ENCODE data around the gene CLSTN2. TPM values are rescaled to one million over a fixed set of nuclear protein-coding genes. Genes with fewer than 3 reads are reported as not detected.

The CLSTN2 gene
- total and polyA plus RNA-seq, 2 experiments from 2014 or later = 3.5 to 7.0 TPM

DNA sequence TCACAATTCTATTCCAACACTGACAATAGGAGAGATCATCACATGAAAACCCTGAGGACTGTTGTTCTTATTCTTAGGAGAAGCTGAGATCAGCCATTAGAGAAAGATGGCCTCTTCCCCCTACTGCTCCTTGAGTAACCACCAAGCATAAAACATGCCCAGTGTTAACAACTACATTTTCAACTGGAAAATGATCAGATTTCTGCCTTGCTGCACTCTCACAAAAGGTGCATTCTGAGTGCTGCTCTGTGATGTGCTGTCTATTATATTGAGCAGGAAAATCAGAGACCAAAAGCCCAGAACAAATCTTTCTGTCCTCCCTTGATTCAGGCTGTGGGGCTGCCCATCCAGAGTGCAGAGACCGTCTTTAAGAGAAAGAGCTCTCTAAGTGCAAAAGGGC lies 438.2 kb downstream of the CLSTN2 start:
- Histone ChIP-seq H3K4me1 (ENCODE audit: low read depth) (peaks cover 7% of the 10 kb centered on the region), H3K4me3 (no peak overlapping the region), H3K36me3 (no peaks in the 10 kb centered on the region), H3K27ac (no peak overlapping the region), H3K27me3 (no peaks in the 10 kb centered on the region), H3K9me3 (ENCODE audit: low read depth) (no peaks in the 10 kb centered on the region)
- no peak for DNase-seq (ENCODE audit: low read depth in 1 of 2, low spot score in 1 of 2)
- TF ChIP-seq CTCF (IDR thresholded peaks at IDR 0.05; ENCODE audit: low read depth, low read length) = no peak

GRCh38 chr3:140375002-140375401 lies 440.0 kb downstream of the CLSTN2 start:
- no peak for DNase-seq (ENCODE audit: low read depth in 1 of 2, low spot score in 1 of 2)
- Histone ChIP-seq H3K36me3 (no peaks in the 10 kb centered on the region), H3K4me1 (ENCODE audit: low read depth) (peaks cover 7% of the 10 kb centered on the region), H3K9me3 (ENCODE audit: low read depth) (no peaks in the 10 kb centered on the region), H3K27ac (no peak overlapping the region), H3K27me3 (no peaks in the 10 kb centered on the region), H3K4me3 (no peak overlapping the region)
- no peak for TF ChIP-seq CTCF (IDR thresholded peaks at IDR 0.05; ENCODE audit: low read depth, low read length)

DNA sequence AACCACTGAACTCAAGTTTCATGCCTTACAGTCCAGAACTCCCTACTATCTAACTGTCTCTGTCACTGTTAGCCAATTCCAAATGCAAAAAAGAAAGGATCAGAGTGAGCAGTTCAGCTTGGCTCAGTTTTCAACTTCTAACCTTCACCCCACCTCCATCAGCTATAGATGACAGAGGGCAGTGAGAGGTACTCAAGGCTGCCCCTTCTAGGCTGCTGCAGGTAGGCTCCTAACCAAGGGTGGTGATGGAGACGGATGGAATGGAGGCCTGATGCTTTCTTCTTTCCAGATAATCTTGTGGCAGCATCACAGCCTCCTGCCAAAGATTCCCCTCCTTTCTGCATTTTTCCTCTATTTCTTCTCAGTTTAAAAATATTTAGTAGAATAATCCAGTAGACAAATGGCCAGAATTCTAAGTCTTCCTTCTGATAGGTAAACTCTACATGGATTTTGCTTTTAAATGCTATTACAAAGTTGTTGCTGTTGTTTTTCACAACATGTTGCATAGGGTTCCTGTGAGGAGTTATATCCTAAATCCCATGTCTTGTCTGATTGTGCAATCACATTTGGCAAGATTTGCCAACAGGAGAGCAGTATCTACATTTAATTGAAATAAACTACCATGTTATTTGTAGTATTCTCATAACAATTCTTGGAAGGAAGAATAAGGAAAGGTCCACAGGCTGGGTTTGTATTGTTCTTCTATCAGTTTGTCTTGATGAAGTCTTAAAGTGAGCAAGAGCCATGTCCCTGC lies 441.3 kb downstream of the CLSTN2 start:
- H3K4me3 ChIP-seq = no peak overlapping the region

DNA sequence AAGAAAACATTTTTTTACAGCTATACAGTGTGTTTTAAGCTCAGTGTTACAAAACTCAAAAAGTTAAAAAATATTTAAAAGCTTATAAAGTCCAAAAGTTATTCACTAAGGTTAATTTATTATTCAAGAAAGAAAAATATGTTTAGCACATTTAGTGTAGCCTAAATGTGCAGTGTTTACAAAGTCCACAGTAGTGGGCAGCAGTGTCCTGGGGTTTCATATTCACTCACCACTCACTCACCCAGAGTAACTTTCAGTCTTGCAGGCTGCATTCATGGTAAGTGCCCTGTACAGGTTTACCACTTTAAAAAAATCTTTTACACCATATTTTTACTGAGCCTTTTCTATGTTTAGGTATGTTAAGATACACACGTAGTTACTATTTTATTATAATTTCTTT lies 442.7 kb downstream of the CLSTN2 start:
- H3K4me1 ChIP-seq (ENCODE audit: low read depth) = peaks cover 7% of the 10 kb centered on the region
- H3K36me3 ChIP-seq = no peaks in the 10 kb centered on the region
- no peak for DNase-seq (ENCODE audit: low read depth in 1 of 2, low spot score in 1 of 2)
- no peak for TF ChIP-seq CTCF (IDR thresholded peaks at IDR 0.05; ENCODE audit: low read depth, low read length)
- no peak overlapping the region for H3K27ac ChIP-seq
- no peak overlapping the region for H3K4me3 ChIP-seq
- no peaks in the 10 kb centered on the region for H3K27me3 ChIP-seq
- H3K9me3 ChIP-seq (ENCODE audit: low read depth) = no peaks in the 10 kb centered on the region

More for the DNA sequence above, 441.3 kb downstream of the CLSTN2 start:
- Histone ChIP-seq H3K36me3 (no peaks in the 10 kb centered on the region), H3K9me3 (ENCODE audit: low read depth) (no peaks in the 10 kb centered on the region), H3K4me1 (ENCODE audit: low read depth) (peaks cover 7% of the 10 kb centered on the region), H3K27ac (no peak overlapping the region), H3K27me3 (no peaks in the 10 kb centered on the region)
- no peak for TF ChIP-seq CTCF (IDR thresholded peaks at IDR 0.05; ENCODE audit: low read depth, low read length)
- no peak for DNase-seq (ENCODE audit: low read depth in 1 of 2, low spot score in 1 of 2)

GRCh38 chr3:140378571-140379340 lies 443.8 kb downstream of the CLSTN2 start:
- Histone ChIP-seq H3K4me1 (ENCODE audit: low read depth) (peaks cover 3% of the 10 kb centered on the region), H3K9me3 (ENCODE audit: low read depth) (no peaks in the 10 kb centered on the region), H3K27me3 (no peaks in the 10 kb centered on the region), H3K27ac (no peak overlapping the region), H3K4me3 (no peak overlapping the region), H3K36me3 (no peaks in the 10 kb centered on the region)
- TF ChIP-seq CTCF (IDR thresholded peaks at IDR 0.05; ENCODE audit: low read depth, low read length) = no peak
- no peak for DNase-seq (ENCODE audit: low read depth in 1 of 2, low spot score in 1 of 2)

All from cardiac muscle cell (in vitro differentiated cells and primary cell).